K562 (cell line): Measurements from ENCODE around the gene MIXL1. TPM values are rescaled to one million over a fixed set of nuclear protein-coding genes. Genes with fewer than 3 reads are reported as not detected.

Source experiments
- DACH1 ChIP-seq: fragments of 450-650 bp; IDR thresholded peaks from 2 replicates; pipeline ENCODE4 v1.6.1; 2018; ENCODE audit not compliant: partially characterized antibody
- FOXA3 ChIP-seq, 2 experiments: fragments of 450-650 bp in 1 of 2; sonication (generic) in 1 of 2; formaldehyde crosslinking; IDR thresholded peaks in 1 of 2; conservative IDR thresholded peaks in 1 of 2; 2 replicates each; pipeline versions ENCODE4 v1.4.0 to v1.8.0; 2020 to 2022; ENCODE audit warnings: mild to moderate bottlenecking in 2 of 2, missing genetic modification reagents in 1 of 2
- FOXJ2 ChIP-seq: fragments of 200-800 bp; sonication (Bioruptor generic); IDR thresholded peaks from 2 replicates; pipeline ENCODE4 v1.6.1; 2016; ENCODE audit warnings: missing genetic modification characterization, missing compliant biosample characterization
- FOXK2 ChIP-seq, 2 experiments: fragments of 450-650 bp; IDR thresholded peaks in 1 of 2; conservative IDR thresholded peaks in 1 of 2; 2 replicates each; pipeline ENCODE4 v1.6.1; 2016; ENCODE audit warnings: low read depth in 2 of 2, mild to moderate bottlenecking in 1 of 2
- FOXM1 ChIP-seq, 2 experiments: fragments of 450-650 bp in 1 of 2; sonication (generic) in 1 of 2; formaldehyde crosslinking in 1 of 2; IDR thresholded peaks; 2 replicates each; pipeline versions ENCODE4 v1.6.1 to v1.9.0; 2017 to 2022; ENCODE audit warnings: low read depth in 2 of 2, mild to moderate bottlenecking in 2 of 2, missing genetic modification reagents in 1 of 2, moderate library complexity in 1 of 2
- HIVEP1 ChIP-seq: fragments of 250-450 bp; sonication (Bioruptor Pico); IDR thresholded peaks from 2 replicates; pipeline ENCODE4 v1.4.0; 2020; ENCODE audit warnings: mild to moderate bottlenecking
- HLTF ChIP-seq: fragments of 450-650 bp; IDR thresholded peaks from 2 replicates; pipeline ENCODE4 v1.6.1; 2016
- HOXB6 ChIP-seq: fragments of 250-450 bp; sonication (Bioruptor Pico); IDR thresholded peaks from 2 replicates; pipeline ENCODE4 v1.5.1; 2022; ENCODE audit warnings: mild to moderate bottlenecking, borderline replicate concordance
- ILF3 ChIP-seq: fragments of 450-650 bp; IDR thresholded peaks from 2 replicates; pipeline ENCODE4 v1.6.1; 2018; ENCODE audit warnings: antibody characterized with exemption, mild to moderate bottlenecking, moderate library complexity, borderline replicate concordance
- POLR2AphosphoS5 ChIP-seq: IDR thresholded peaks from 2 replicates; pipeline ENCODE4 v1.6.1; 2011; ENCODE audit warnings: mild to moderate bottlenecking, low read depth, low read length, moderate library complexity; ENCODE audit not compliant: control insufficient read depth, insufficient read depth
- RBM22 ChIP-seq: fragments of 200-400 bp; formaldehyde crosslinking; IDR thresholded peaks from 2 replicates; pipeline ENCODE4 v1.6.1; 2018; ENCODE audit warnings: low read length, low read depth; ENCODE audit not compliant: poor library complexity, severe bottlenecking
- SRSF7 ChIP-seq: fragments of 200-400 bp; formaldehyde crosslinking; optimal IDR thresholded peaks from 2 replicates; pipeline ENCODE3; 2017; ENCODE audit warnings: mild to moderate bottlenecking, low read depth, low read length
- THRB ChIP-seq: fragments of 450-650 bp; formaldehyde crosslinking; conservative IDR thresholded peaks from 2 replicates; pipeline ENCODE4 v1.4.0; 2022; ENCODE audit warnings: mild to moderate bottlenecking, missing genetic modification characterization
- TSHZ1 ChIP-seq: fragments of 250-450 bp; sonication (Bioruptor Pico); IDR thresholded peaks from 2 replicates; pipeline ENCODE4 v1.4.0; 2020; ENCODE audit warnings: mild to moderate bottlenecking, moderate library complexity
- WHSC1 ChIP-seq: IDR thresholded peaks from one replicate; pipeline ENCODE4 v1.6.1; 2012; ENCODE audit warnings: low read length, control low read depth, inconsistent platforms
- ZBTB9 ChIP-seq: fragments of 450-650 bp; formaldehyde crosslinking; IDR thresholded peaks from 2 replicates; pipeline ENCODE4 v1.4.0; 2020; ENCODE audit warnings: mild to moderate bottlenecking, moderate library complexity
- ZNF143 ChIP-seq: sonication (generic); formaldehyde crosslinking; IDR thresholded peaks from 2 replicates; pipeline ENCODE4 v1.9.0; 2022; ENCODE audit warnings: mild to moderate bottlenecking, missing genetic modification reagents
- ZNF384 ChIP-seq: IDR thresholded peaks from 2 replicates; pipeline ENCODE4 v1.6.1; 2012; ENCODE audit warnings: low read depth, low read length, improper control_type of control experiment
- ZNF644 ChIP-seq: fragments of 200-800 bp; sonication (Bioruptor generic); IDR thresholded peaks from 2 replicates; pipeline ENCODE4 v1.6.1; 2016; ENCODE audit warnings: low read depth, missing genetic modification characterization, missing compliant biosample characterization
- polyA plus RNA-seq, 8 experiments: library from polyadenylated mRNA; depleted of rRNA in 4 of 8; stranded (reverse) in 5 of 8; unstranded in 3 of 8; fragments of >200 nt; fragmentation: Nextera tagmentation in 2 of 8; fragmentation: Illumina TruSeq in 1 of 8; extraction: Ambion mirVana in 2 of 8; extraction: Trizol in 1 of 8; gene quantifications; 2 replicates each; pipeline versions ENCODE4 v1.2.1 to v1.2.3, GENCODE V29; 2011 to 2014; ENCODE audit warnings: inconsistent platforms in 1 of 8, missing spikeins in 1 of 8
- total RNA-seq, 7 experiments: library from RNA; depleted of rRNA in 6 of 7; stranded (reverse); fragments of >200 nt in 6 of 7; fragmentation: Illumina TruSeq in 2 of 7; extraction: Trizol in 2 of 7; gene quantifications; 2 replicates each; pipeline versions ENCODE4 v1.2.1 to v1.2.3, GENCODE V29; 2011 to 2021; ENCODE audit warnings: low replicate concordance in 1 of 7
- TF ChIP-seq, protein P1 (sequence below): fragments of 450-650 bp; IDR thresholded peaks from 2 replicates; pipeline ENCODE4 v1.6.1; 2017; ENCODE audit warnings: antibody characterized with exemption

The MIXL1 gene
- total and polyA plus RNA-seq, 9 of the 15 experiments (the other 6 are each of a cell fraction or from before 2014, with no cell fraction given) = not detected

GRCh38 chr1:226181996-226182714, 41.3 kb upstream of the MIXL1 start (continued):
- no peak for TF ChIP-seq THRB (CRISPR knock-in tag)
- TF ChIP-seq ZBTB9 (CRISPR knock-in tag) = no peak
- no peak for TF ChIP-seq ILF3
- TF ChIP-seq HOXB6 (CRISPR knock-in tag) = no peak
- TF ChIP-seq ZNF143 (CRISPR knock-in tag) = no peak
- no peak for TF ChIP-seq FOXA3 (CRISPR knock-in tag; conservative IDR thresholded peaks at IDR 0.05 in 1 of 2, IDR thresholded peaks at IDR 0.05 in 1 of 2)
- TF ChIP-seq RBM22 = no peak
- no peak for TF ChIP-seq DACH1
- TF ChIP-seq, protein P1, sequence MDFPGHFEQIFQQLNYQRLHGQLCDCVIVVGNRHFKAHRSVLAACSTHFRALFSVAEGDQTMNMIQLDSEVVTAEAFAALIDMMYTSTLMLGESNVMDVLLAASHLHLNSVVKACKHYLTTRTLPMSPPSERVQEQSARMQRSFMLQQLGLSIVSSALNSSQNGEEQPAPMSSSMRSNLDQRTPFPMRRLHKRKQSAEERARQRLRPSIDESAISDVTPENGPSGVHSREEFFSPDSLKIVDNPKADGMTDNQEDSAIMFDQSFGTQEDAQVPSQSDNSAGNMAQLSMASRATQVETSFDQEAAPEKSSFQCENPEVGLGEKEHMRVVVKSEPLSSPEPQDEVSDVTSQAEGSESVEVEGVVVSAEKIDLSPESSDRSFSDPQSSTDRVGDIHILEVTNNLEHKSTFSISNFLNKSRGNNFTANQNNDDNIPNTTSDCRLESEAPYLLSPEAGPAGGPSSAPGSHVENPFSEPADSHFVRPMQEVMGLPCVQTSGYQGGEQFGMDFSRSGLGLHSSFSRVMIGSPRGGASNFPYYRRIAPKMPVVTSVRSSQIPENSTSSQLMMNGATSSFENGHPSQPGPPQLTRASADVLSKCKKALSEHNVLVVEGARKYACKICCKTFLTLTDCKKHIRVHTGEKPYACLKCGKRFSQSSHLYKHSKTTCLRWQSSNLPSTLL = no peak
- TF ChIP-seq FOXK2 (conservative IDR thresholded peaks at IDR 0.05 in 1 of 2, IDR thresholded peaks at IDR 0.05 in 1 of 2; ENCODE audit: low read depth in 2 of 2) = no peak
- TF ChIP-seq WHSC1 = no peak
- no peak for TF ChIP-seq FOXJ2 (tag)
- TF ChIP-seq HIVEP1 = no peak
- TF ChIP-seq HLTF = no peak
- no peak for TF ChIP-seq TSHZ1 (CRISPR knock-in tag)
- peak; percentile 98 for TF ChIP-seq ZNF384
- no peak for TF ChIP-seq POLR2AphosphoS5
- no peak for TF ChIP-seq SRSF7
- no peak for TF ChIP-seq FOXM1 (IDR thresholded peaks at IDR 0.05; ENCODE audit: low read depth)
- 0 out of 2 replicates have a peak, but pooled peaks have one; percentile 41 for TF ChIP-seq FOXM1 (CRISPR knock-in tag; IDR thresholded peaks at IDR 0.05; ENCODE audit: low read depth)
- TF ChIP-seq ZNF644 (tag) = no peak
